AG09319 (cell line): ENCODE results near the gene ZNF507.
A peak's percentile ranks its signal among the peaks of the same experiment; 100 is the strongest.

ENCODE experiments used
- DNase-seq: peaks from one replicate; pipeline ENCODE4 v3.0.0-alpha.2; 2010; ENCODE audit warnings: low read depth; ENCODE audit errors: extremely low read depth
- TF ChIP-seq, protein P1 (sequence below): IDR thresholded peaks from 2 replicates; pipeline ENCODE4 v1.5.1; 2011; ENCODE audit warnings: low read depth, mild to moderate bottlenecking, inconsistent platforms, low read length, moderate library complexity

Gene ZNF507

DNA sequence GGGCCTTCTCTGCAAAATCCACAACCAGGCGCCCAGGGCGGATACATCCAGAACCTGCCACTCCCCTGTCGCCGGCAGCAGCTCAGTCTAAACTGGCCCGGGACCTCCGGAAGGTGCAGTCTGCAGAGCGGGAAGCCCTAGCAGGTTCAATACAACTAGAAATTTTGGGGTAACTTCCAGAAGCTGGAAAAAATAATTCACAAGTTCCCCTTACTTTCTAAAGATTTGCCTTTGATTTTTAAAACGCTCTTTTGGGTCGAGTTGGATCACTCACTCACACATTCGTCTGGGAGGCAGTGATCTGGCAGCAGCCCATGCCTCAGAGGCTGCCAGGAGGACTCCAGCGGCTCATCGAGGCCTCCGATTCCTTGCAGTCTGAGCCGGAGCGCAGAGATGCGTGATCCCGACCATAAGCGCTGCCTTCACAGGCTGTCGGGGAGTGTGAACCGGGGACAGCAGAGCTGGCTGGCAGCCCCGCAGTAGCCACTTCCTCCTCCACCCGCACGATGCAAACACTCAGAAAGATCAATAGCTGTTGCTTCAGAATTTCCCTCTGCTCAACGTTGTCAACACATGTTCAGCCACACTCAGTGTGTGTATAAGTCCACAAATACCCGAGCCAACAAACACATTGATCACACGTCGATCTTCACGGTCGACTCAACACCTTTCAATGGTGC is 35.6 kb upstream of the ZNF507 start:
- TF ChIP-seq, protein P1, sequence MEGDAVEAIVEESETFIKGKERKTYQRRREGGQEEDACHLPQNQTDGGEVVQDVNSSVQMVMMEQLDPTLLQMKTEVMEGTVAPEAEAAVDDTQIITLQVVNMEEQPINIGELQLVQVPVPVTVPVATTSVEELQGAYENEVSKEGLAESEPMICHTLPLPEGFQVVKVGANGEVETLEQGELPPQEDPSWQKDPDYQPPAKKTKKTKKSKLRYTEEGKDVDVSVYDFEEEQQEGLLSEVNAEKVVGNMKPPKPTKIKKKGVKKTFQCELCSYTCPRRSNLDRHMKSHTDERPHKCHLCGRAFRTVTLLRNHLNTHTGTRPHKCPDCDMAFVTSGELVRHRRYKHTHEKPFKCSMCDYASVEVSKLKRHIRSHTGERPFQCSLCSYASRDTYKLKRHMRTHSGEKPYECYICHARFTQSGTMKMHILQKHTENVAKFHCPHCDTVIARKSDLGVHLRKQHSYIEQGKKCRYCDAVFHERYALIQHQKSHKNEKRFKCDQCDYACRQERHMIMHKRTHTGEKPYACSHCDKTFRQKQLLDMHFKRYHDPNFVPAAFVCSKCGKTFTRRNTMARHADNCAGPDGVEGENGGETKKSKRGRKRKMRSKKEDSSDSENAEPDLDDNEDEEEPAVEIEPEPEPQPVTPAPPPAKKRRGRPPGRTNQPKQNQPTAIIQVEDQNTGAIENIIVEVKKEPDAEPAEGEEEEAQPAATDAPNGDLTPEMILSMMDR = no peak
- DNase-seq = no peak

DNA sequence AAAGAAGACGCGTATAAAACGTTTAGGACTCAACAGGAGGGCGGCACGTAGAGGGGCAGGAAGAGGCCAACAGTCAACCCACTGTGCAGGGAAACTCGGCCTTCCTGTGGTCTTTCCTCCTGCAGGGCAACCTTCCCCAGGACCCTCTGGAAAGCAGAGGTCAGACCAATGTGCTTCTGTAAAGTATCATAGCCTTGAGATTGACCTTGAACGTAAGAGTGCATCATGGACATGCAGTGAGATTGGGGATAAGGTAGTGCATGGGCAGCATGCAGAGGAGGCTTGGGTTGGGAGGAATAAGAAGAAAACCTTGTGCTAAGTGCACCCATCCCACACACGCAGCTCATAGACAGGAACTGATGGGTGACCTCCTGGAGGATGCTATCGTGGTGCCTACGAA is 34.0 kb upstream of the ZNF507 start:
- DNase-seq = no peak
- TF ChIP-seq, protein P1 = no peak

- TF ChIP-seq, protein P1 = no peak
Observed at GRCh38 chr19:32313569-32314265, 31.7 kb upstream of the ZNF507 start.

DNA sequence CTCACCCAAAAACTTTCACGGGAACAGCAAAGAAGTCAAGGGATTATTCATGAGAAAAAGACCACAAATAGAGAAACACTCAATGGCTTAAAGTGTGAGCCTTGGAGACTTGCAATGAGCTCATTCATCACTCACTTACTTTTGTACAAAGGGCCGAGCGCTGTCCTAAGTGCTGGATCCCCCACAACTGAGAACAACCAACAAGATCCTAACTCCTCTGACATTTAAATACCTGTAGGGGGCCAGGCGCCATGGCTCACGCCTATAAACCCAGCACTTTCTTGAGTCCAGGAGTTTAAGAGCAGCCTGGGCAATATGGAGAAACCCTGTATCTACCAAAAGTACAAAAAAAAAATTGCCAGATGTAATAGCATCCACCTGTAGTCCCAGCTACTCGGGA is 29.4 kb upstream of the ZNF507 start:
- DNase-seq = no peak
- TF ChIP-seq, protein P1 = no peak

More at GRCh38 chr19:32313569-32314265, 31.7 kb upstream of the ZNF507 start:
- DNase-seq = no peak

DNA sequence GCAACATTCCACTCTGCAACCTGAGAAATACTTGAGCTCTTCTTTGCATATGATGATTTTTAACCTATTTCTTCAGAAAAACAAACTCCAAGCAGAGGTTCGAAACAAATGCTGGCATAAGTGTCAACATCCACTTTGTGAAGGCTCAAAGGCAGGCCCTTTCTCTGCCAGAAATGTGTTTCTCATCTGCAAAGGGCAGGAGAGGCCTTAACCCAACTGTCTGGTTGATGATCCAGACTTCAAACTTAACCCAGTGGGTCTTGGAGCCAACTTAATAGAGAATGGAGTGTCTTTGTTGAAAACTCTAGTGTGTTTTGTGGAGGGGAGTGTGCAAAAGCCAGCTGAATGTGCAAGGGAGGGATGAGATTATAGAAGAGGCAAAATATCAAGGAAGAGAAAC is 28.3 kb upstream of the ZNF507 start:
- DNase-seq = no peak
- TF ChIP-seq, protein P1 = no peak

DNA sequence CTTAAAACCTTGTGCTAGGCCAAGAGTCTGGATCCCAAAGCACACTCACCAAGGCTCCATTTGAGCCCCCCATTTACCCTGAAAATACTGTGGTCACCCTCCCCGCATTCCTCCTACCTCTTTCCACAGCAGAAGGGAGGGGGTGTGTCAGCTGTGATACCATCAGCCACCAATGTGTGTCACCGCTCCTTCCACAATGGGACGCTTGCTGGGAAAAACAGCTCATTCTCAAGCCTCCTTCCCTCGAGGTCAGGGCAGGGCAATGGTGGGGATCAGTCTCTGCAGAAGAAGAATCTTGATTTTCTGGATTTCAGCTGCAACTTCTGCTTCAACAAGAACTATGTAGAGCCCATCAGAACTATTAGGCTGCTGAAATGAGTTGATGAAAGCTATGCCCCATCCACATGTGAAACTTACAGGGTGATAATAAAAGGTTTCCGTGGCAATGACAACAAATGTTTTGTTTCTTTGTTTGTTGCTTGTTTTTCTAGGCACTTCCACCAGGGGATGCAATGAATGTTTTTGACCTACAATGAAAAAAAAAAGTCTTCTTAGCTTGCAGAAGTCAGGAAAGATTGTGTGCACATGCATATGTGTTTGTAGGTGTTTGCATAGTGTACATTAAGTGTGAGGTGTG is 26.4 kb upstream of the ZNF507 start:
- TF ChIP-seq, protein P1 = peak; percentile 14
- no peak for DNase-seq

DNA sequence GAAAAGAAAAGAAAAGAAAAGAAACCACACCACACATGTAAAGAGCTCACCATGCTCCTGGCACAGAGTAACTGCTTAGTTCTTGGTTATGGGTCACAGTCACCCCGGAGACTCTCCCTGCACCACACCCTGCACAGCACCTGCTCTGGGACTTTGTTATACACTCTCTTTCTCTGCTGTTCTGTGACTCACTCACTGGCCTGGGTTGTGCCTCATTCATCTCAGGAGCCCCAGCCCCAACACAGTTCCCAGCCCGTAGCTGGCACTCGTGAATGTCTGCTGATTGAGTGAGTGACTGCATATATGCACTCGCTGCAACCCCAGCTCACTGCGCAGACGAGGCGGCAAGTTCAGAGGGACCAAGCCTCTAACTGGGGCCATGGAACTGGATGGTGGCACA is 22.9 kb upstream of the ZNF507 start:
- TF ChIP-seq, protein P1 = no peak
- DNase-seq = no peak
